ENCODE measurements around the gene TBC1D25. TPM values are rescaled to one million over a fixed set of nuclear protein-coding genes. Genes with fewer than 3 reads are reported as not detected.

The TBC1D25 gene, protein sequence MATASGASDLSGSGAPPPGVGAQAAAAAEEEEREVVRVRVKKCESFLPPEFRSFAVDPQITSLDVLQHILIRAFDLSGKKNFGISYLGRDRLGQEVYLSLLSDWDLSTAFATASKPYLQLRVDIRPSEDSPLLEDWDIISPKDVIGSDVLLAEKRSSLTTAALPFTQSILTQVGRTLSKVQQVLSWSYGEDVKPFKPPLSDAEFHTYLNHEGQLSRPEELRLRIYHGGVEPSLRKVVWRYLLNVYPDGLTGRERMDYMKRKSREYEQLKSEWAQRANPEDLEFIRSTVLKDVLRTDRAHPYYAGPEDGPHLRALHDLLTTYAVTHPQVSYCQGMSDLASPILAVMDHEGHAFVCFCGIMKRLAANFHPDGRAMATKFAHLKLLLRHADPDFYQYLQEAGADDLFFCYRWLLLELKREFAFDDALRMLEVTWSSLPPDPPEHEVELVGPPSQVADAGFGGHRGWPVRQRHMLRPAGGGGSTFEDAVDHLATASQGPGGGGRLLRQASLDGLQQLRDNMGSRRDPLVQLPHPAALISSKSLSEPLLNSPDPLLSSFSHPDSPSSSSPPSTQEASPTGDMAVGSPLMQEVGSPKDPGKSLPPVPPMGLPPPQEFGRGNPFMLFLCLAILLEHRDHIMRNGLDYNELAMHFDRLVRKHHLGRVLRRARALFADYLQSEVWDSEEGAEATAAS
- polyA plus RNA-seq (2012; rRNA removed) = 11.8 and 18.4 TPM in 2 replicates
- 8.1 and 12.3 TPM in 2 replicates for polyA plus RNA-seq (2012; cell fraction: cytosol; rRNA removed)
- polyA plus RNA-seq (2012; cell fraction: nucleus; rRNA removed) = 17.5 and 23.2 TPM in 2 replicates

DNA sequence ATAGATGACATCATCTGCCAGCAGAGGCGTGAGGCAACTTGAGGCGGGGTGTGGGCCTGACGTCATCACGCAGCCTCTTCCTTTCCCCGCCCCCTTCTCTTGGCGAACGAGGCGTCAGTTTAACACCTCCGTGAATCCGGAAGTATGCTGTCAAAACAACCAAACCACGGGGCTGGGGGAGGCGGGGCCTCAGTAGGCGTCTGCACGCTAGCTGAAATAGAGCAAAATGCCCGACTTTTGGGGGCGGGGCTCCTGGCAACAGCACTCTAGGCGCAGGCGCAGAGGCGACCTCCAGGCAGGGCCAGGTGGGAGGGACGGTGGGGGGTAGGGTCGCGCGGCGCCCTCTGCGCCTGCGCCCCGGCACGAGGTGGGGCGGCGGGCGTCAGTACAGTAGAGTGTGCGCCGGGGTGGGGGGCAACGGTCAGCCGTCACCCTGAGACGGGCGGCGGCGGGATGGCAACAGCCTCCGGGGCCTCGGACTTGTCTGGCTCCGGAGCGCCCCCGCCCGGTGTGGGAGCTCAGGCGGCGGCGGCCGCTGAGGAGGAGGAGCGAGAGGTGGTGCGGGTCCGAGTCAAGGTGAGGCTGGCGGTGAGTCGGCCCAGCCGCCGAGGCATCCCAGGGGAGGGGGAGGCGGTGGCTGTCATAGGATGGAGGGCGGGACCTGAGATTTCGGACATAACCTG is at the start of gene TBC1D25:
Gene TBC1D25, plus strand, starts transcription at position 370 of the 683 bp plus-strand sequence. Its CDS starts 84 bp downstream, at position 454.
- no peaks in the 10 kb centered on the region for H4K20me1 ChIP-seq (ENCODE audit: insufficient read depth)
- H3K27ac ChIP-seq (ENCODE audit: low read depth in 2 of 2, low read length in 1 of 2) = peak within 1 kb of the TSS; percentile 50 to 66; a peak in 3 of 4 replicates
- DNase-seq = peak; percentile 90
- no peaks in the 10 kb centered on the region for H3K9me2 ChIP-seq
- H3K4me1 ChIP-seq (ENCODE audit: control insufficient read depth in 1 of 2, insufficient read depth in 2 of 2, low read depth in 1 of 2, low read length in 1 of 2) = peaks cover 0 to 6% of the 10 kb centered on the region in 2 experiments; a peak in 1 of 4 replicates
- no peaks in the 10 kb centered on the region for H3F3A ChIP-seq (replicated peaks; ENCODE audit: insufficient read depth)
- POLR2A ChIA-PET = interaction anchor here (0.7 to 1.0 kb wide), 5 partner anchors 14 to 72 kb away, joined by 3 to 7 read pairs (median 4); partner anchors contain the start of gene RBM3
- CTCF ChIA-PET = interaction anchor here (0.9 to 1.7 kb wide), 3 partner anchors 9 to 36 kb away, joined by 3 to 4 read pairs (median 4); no protein-coding TSS in a partner anchor
- WGBS (ENCODE audit: low lambda C conversion rate) = 39% methylated on average over 23 of the region's 59 CpGs
- H3K79me2 ChIP-seq (ENCODE audit: insufficient read depth) = peaks cover 17% of the 10 kb centered on the region; the same call in 1 of the 2 replicates
- no peaks in the 10 kb centered on the region for H3K36me3 ChIP-seq (replicated peaks in 1 of 2; ENCODE audit: control insufficient read depth in 1 of 2, insufficient read depth in 2 of 2, low read length in 1 of 2)
- no peaks in the 10 kb centered on the region for H3K27me3 ChIP-seq (ENCODE audit: insufficient read depth)
- peak within 1 kb of the TSS; percentile 67; the same call in 1 of the 2 replicates for H2AFZ ChIP-seq (ENCODE audit: low read depth)
- H3K9ac ChIP-seq = peak within 1 kb of the TSS; percentile 68
- peak within 1 kb of the TSS; percentile 53 to 62 for H3K4me3 ChIP-seq (ENCODE audit: low read depth in 2 of 2, low read length in 1 of 2)
- peak within 1 kb of the TSS; percentile 46 for H3K4me2 ChIP-seq
- no peaks in the 10 kb centered on the region for H3K9me3 ChIP-seq
- no peak for TF ChIP-seq RFX5 (IDR thresholded peaks at IDR 0.05; ENCODE audit: low read length)
- TF ChIP-seq ELF1 (IDR thresholded peaks at IDR 0.05) = peak; percentile 81
- no peak for TF ChIP-seq RAD21 (IDR thresholded peaks at IDR 0.05; ENCODE audit: low read length)
- peak; percentile 36; the same call in 1 of the 2 replicates for TF ChIP-seq SIN3A (IDR thresholded peaks at IDR 0.05; ENCODE audit: borderline replicate concordance, low read depth, low read length)
- no peak for TF ChIP-seq FOSL2 (IDR thresholded peaks at IDR 0.05; ENCODE audit: borderline replicate concordance, low read depth)
- no peak for TF ChIP-seq GATA2 (CRISPR knock-in tag; IDR thresholded peaks at IDR 0.05)
- TF ChIP-seq, protein P1, sequence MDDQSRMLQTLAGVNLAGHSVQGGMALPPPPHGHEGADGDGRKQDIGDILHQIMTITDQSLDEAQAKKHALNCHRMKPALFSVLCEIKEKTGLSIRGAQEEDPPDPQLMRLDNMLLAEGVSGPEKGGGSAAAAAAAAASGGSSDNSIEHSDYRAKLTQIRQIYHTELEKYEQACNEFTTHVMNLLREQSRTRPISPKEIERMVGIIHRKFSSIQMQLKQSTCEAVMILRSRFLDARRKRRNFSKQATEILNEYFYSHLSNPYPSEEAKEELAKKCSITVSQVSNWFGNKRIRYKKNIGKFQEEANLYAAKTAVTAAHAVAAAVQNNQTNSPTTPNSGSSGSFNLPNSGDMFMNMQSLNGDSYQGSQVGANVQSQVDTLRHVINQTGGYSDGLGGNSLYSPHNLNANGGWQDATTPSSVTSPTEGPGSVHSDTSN (IDR thresholded peaks at IDR 0.05) = peak; percentile 24; the same call in 1 of the 2 replicates
- TF ChIP-seq NRF1 (IDR thresholded peaks at IDR 0.05; ENCODE audit: low read depth, low read length) = peak; percentile 82
- TF ChIP-seq FOXJ3 (CRISPR knock-in tag; IDR thresholded peaks at IDR 0.05) = no peak
- TF ChIP-seq, protein P2, sequence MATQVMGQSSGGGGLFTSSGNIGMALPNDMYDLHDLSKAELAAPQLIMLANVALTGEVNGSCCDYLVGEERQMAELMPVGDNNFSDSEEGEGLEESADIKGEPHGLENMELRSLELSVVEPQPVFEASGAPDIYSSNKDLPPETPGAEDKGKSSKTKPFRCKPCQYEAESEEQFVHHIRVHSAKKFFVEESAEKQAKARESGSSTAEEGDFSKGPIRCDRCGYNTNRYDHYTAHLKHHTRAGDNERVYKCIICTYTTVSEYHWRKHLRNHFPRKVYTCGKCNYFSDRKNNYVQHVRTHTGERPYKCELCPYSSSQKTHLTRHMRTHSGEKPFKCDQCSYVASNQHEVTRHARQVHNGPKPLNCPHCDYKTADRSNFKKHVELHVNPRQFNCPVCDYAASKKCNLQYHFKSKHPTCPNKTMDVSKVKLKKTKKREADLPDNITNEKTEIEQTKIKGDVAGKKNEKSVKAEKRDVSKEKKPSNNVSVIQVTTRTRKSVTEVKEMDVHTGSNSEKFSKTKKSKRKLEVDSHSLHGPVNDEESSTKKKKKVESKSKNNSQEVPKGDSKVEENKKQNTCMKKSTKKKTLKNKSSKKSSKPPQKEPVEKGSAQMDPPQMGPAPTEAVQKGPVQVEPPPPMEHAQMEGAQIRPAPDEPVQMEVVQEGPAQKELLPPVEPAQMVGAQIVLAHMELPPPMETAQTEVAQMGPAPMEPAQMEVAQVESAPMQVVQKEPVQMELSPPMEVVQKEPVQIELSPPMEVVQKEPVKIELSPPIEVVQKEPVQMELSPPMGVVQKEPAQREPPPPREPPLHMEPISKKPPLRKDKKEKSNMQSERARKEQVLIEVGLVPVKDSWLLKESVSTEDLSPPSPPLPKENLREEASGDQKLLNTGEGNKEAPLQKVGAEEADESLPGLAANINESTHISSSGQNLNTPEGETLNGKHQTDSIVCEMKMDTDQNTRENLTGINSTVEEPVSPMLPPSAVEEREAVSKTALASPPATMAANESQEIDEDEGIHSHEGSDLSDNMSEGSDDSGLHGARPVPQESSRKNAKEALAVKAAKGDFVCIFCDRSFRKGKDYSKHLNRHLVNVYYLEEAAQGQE (IDR thresholded peaks at IDR 0.05; ENCODE audit: low read depth, low read length) = no peak
- TF ChIP-seq, protein P3, sequence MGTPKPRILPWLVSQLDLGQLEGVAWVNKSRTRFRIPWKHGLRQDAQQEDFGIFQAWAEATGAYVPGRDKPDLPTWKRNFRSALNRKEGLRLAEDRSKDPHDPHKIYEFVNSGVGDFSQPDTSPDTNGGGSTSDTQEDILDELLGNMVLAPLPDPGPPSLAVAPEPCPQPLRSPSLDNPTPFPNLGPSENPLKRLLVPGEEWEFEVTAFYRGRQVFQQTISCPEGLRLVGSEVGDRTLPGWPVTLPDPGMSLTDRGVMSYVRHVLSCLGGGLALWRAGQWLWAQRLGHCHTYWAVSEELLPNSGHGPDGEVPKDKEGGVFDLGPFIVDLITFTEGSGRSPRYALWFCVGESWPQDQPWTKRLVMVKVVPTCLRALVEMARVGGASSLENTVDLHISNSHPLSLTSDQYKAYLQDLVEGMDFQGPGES (IDR thresholded peaks at IDR 0.05; ENCODE audit: low read depth, low read length) = no peak
- no peak for TF ChIP-seq JUND (IDR thresholded peaks at IDR 0.05)
- TF ChIP-seq EZH2phosphoT487 (IDR thresholded peaks at IDR 0.05; ENCODE audit: borderline replicate concordance, low read depth) = no peak
- no peak for TF ChIP-seq RCOR1 (IDR thresholded peaks at IDR 0.05; ENCODE audit: low read length)
- TF ChIP-seq CHD2 (IDR thresholded peaks at IDR 0.05; ENCODE audit: low read length, partially characterized antibody) = no peak
- TF ChIP-seq MEF2A (IDR thresholded peaks at IDR 0.05; ENCODE audit: borderline replicate concordance, low read depth) = no peak
- no peak for TF ChIP-seq POLR2AphosphoS5 (IDR thresholded peaks at IDR 0.05; ENCODE audit: low read depth, low read length)
- TF ChIP-seq TAF1 (IDR thresholded peaks at IDR 0.05; ENCODE audit: borderline replicate concordance, low read depth, low read length) = no peak
- TF ChIP-seq, protein P4, sequence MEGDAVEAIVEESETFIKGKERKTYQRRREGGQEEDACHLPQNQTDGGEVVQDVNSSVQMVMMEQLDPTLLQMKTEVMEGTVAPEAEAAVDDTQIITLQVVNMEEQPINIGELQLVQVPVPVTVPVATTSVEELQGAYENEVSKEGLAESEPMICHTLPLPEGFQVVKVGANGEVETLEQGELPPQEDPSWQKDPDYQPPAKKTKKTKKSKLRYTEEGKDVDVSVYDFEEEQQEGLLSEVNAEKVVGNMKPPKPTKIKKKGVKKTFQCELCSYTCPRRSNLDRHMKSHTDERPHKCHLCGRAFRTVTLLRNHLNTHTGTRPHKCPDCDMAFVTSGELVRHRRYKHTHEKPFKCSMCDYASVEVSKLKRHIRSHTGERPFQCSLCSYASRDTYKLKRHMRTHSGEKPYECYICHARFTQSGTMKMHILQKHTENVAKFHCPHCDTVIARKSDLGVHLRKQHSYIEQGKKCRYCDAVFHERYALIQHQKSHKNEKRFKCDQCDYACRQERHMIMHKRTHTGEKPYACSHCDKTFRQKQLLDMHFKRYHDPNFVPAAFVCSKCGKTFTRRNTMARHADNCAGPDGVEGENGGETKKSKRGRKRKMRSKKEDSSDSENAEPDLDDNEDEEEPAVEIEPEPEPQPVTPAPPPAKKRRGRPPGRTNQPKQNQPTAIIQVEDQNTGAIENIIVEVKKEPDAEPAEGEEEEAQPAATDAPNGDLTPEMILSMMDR (IDR thresholded peaks at IDR 0.05) = peak; percentile 51
- TF ChIP-seq YY1 (IDR thresholded peaks at IDR 0.05; ENCODE audit: low read depth) = peak; percentile 44; the same call in 1 of the 2 replicates
- TF ChIP-seq, protein P5, sequence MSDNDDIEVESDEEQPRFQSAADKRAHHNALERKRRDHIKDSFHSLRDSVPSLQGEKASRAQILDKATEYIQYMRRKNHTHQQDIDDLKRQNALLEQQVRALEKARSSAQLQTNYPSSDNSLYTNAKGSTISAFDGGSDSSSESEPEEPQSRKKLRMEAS (IDR thresholded peaks at IDR 0.05; ENCODE audit: low read depth) = peak; percentile 70
